ENCODE results near the gene SLC6A18. TPM values are rescaled to one million over a fixed set of nuclear protein-coding genes. Genes with fewer than 3 reads are reported as not detected.

Gene SLC6A18
- total and polyA plus RNA-seq, 2 of the 13 experiments (the other 11 are each of a cell fraction or from before 2014, with no cell fraction given): not detected

GRCh38 chr5:1241509-1242080, 16.4 kb downstream of the SLC6A18 start:
- FAIRE-seq (no peak), DNase-seq (ENCODE audit: low spot score) (no peak), ATAC-seq (no peak)
- Histone ChIP-seq H3K4me3 (replicated peaks in 1 of 3; ENCODE audit: insufficient read depth in 1 of 3, low read depth in 2 of 3, low read length in 3 of 3) (no peak overlapping the region), H3K27ac (ENCODE audit: extremely low read length, insufficient read depth, low read length) (no peak overlapping the region), H3K36me3 (replicated peaks in 1 of 2; ENCODE audit: control insufficient read depth in 1 of 2, insufficient read depth in 2 of 2, low read length in 2 of 2) (no peaks in the 10 kb centered on the region), H2AFZ (ENCODE audit: low read length) (no peak overlapping the region), H3K27me3 (ENCODE audit: control insufficient read depth in 1 of 2, insufficient read depth in 2 of 2, low read length in 2 of 2) (peaks cover 13 to 62% of the 10 kb centered on the region in 2 experiments), H3K4me2 (ENCODE audit: low read depth, low read length) (no peak overlapping the region), H3K4me1 (ENCODE audit: insufficient read depth, low read length) (peaks cover 8% of the 10 kb centered on the region; the same call in 1 of the 2 replicates), H3K9ac (ENCODE audit: insufficient read depth, low read depth, low read length) (no peak overlapping the region), H3K9me3 (ENCODE audit: low read length) (no peaks in the 10 kb centered on the region), H4K20me1 (ENCODE audit: insufficient read depth, low read length) (peaks cover 4% of the 10 kb centered on the region; the same call in 1 of the 2 replicates), H3K79me2 (ENCODE audit: insufficient read depth, low read length) (no peaks in the 10 kb centered on the region)
- TF ChIP-seq, protein P1, sequence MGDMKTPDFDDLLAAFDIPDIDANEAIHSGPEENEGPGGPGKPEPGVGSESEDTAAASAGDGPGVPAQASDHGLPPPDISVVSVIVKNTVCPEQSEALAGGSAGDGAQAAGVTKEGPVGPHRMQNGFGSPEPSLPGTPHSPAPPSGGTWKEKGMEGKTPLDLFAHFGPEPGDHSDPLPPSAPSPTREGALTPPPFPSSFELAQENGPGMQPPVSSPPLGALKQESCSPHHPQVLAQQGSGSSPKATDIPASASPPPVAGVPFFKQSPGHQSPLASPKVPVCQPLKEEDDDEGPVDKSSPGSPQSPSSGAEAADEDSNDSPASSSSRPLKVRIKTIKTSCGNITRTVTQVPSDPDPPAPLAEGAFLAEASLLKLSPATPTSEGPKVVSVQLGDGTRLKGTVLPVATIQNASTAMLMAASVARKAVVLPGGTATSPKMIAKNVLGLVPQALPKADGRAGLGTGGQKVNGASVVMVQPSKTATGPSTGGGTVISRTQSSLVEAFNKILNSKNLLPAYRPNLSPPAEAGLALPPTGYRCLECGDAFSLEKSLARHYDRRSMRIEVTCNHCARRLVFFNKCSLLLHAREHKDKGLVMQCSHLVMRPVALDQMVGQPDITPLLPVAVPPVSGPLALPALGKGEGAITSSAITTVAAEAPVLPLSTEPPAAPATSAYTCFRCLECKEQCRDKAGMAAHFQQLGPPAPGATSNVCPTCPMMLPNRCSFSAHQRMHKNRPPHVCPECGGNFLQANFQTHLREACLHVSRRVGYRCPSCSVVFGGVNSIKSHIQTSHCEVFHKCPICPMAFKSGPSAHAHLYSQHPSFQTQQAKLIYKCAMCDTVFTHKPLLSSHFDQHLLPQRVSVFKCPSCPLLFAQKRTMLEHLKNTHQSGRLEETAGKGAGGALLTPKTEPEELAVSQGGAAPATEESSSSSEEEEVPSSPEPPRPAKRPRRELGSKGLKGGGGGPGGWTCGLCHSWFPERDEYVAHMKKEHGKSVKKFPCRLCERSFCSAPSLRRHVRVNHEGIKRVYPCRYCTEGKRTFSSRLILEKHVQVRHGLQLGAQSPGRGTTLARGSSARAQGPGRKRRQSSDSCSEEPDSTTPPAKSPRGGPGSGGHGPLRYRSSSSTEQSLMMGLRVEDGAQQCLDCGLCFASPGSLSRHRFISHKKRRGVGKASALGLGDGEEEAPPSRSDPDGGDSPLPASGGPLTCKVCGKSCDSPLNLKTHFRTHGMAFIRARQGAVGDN (CRISPR knock-in tag; IDR thresholded peaks at IDR 0.05): no peak
- TF ChIP-seq ZNF780A (CRISPR knock-in tag; IDR thresholded peaks at IDR 0.05) (no peak), ZNF263 (CRISPR knock-in tag; IDR thresholded peaks at IDR 0.05) (0 out of 2 replicates have a peak, but pooled peaks have one; percentile 13), ZSCAN20 (CRISPR knock-in tag; IDR thresholded peaks at IDR 0.05; ENCODE audit: borderline replicate concordance) (no peak)
- intact Hi-C loops (cut with micrococcal nuclease; ENCODE audit: unreplicated experiment): no loop called here
- POLR2A ChIA-PET: no interaction called here
- in situ Hi-C loops (cut with HindIII; ENCODE audit: extremely low pct_ligation_motif_present, low pct_unique_long_range_greater_than_20kb): no loop called here
- CTCF ChIA-PET (ENCODE audit: low intra/inter-chr PET ratio, low total read pairs): no interaction called here
- WGBS (ENCODE audit: low lambda C conversion rate): 16% methylated on average over 9 of the region's 22 CpGs
- no TSS peak for BruUV-seq (replicated peaks)

Data from HepG2 (cell line).